HUES48 (cell line): ENCODE results near the gene GATA5.
"Not testable (repeated sequence)": the region's sequence is repeated elsewhere in the genome, so short reads cannot be mapped to it uniquely, and the experiment has no call there.

Experiments used
- H3K27ac ChIP-seq: one replicate; pipeline ENCODE4 v1.7.0; 2013; ENCODE audit warnings: low read depth, low read length, inconsistent platforms
- H3K27me3 ChIP-seq: 2 replicates; pipeline ENCODE4 v1.6.1; 2013; ENCODE audit warnings: mild to moderate bottlenecking, low read length; ENCODE audit not compliant: control insufficient read depth, insufficient read depth
- H3K36me3 ChIP-seq: 2 replicates; pipeline ENCODE4 v1.6.1; 2013; ENCODE audit warnings: low read length; ENCODE audit not compliant: control insufficient read depth, insufficient read depth
- H3K4me1 ChIP-seq: 2 replicates; pipeline ENCODE4 v1.6.1; 2013; ENCODE audit warnings: mild to moderate bottlenecking, low read length; ENCODE audit not compliant: control insufficient read depth, insufficient read depth
- H3K4me3 ChIP-seq: 2 replicates; pipeline ENCODE4 v1.5.1; 2013; ENCODE audit warnings: mild to moderate bottlenecking, low read depth, low read length
- H3K9ac ChIP-seq: 2 replicates; pipeline ENCODE4 v1.6.1; 2013; ENCODE audit warnings: mild to moderate bottlenecking, low read depth, low read length, moderate library complexity
- H3K9me3 ChIP-seq: 2 replicates; pipeline ENCODE4 v1.6.1; 2013; ENCODE audit warnings: low read length; ENCODE audit not compliant: control insufficient read depth, insufficient read depth

GATA5 gene

DNA sequence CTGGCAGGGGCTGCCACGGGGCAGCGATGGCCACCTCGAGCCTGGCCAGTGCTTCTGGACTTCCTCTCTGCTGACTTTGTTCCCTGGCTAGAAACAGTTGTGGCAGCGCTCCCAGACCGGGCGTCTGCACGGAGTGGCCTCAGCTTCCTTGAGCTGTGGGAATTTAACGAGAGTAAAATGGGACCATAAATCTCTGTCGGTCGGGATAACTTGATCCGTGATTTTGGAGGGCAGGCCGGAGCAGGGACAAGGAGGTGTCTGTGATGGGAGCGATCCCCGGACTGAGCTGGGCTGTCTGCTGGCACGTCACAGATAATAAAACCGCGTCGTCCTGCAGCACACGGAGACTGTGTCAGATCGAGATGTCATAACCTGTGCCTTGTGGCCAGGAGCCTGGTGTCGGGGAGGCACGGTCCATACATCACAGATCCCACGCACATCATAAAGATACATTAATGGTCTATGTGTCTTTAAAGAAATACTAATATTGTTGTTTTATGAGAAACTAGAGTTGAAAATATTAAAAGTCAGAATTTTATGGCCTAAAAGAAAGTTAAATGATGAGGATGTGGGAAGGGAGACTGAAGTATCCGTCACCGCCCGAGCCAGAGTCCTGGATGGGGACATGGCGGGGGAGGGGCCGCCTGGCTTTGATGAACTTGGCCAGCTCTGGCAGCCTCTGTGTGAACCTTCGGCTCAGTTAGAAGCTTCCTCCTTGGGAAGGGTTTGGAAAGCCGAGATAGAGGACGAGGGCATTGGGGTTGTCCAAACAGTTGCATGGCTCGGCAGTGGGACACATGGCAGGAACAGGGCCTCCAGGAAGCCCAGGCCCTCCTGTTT, 41.9 kb downstream of the GATA5 start:
- H3K27me3 ChIP-seq, result no peaks in the 10 kb centered on the region
- no peak overlapping the region for H3K27ac ChIP-seq
- peaks cover 8% of the 10 kb centered on the region for H3K4me1 ChIP-seq
- no peak overlapping the region for H3K4me3 ChIP-seq
- H3K36me3 ChIP-seq, result no peaks in the 10 kb centered on the region
- no peaks in the 10 kb centered on the region for H3K9me3 ChIP-seq
- no peak overlapping the region for H3K9ac ChIP-seq

DNA sequence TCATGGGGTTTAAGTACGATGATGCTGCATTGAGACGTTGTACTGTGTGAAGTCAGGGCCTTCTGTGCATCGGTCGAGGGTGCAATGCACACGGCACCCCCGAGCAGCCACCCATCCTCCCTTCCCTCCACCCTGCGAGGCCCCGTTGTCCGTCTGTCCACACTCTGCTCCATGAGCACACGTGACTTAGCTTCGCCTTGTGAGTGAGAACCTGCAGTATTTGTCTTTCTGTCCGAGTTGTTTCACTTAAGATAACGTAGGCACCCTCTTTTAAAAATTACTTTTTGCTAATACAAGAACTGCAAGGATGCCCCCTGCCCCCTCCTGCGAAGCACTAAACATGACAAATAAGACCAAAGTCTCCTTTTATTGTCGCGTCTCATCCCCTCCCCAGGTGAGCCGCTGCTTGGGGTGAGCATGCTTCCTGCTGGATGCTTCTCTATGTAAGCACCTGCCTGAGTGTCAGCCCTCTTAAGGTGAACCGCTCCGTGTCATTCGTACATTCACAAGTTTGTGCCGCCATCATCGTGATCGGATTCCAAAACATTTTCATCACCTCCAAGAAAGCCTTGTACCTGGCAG, 44.8 kb downstream of the GATA5 start:
- Histone ChIP-seq H3K27me3 (no peaks in the 10 kb centered on the region), H3K9ac (no peak overlapping the region), H3K36me3 (no peaks in the 10 kb centered on the region), H3K9me3 (no peaks in the 10 kb centered on the region), H3K27ac (no peak overlapping the region), H3K4me1 (peaks cover 23% of the 10 kb centered on the region), H3K4me3 (no peak overlapping the region)

DNA sequence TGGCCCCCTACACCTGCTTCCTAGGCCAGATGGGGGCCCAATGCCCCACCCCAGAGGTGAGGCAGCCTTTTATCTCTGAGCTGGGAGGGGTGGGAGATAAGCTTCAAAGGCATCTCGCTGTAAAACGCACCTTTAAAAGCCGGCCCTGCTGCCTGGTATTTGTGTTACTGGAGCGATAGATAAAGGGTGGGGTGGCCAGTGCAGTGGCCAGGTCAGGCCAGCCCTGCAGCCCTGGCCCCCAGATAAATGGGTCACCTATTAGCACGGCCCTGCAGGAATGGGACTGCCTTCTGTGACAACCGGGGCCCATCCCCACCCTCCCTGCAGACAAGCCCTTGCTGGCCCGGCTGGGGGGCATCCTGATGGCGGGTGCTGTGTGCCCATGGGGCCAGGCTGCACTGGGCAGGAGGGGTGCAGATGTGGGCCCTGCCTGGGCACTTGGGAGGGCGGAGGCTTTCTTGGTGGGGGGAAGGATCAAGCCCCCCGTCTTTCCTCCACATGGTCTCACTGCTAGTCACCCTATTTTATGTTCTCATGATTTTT, 45.4 kb downstream of the GATA5 start:
- Histone ChIP-seq H3K4me3 (no peak overlapping the region), H3K27me3 (no peaks in the 10 kb centered on the region), H3K36me3 (no peaks in the 10 kb centered on the region), H3K4me1 (peaks cover 23% of the 10 kb centered on the region), H3K9me3 (no peaks in the 10 kb centered on the region), H3K9ac (no peak overlapping the region), H3K27ac (no peak overlapping the region)

DNA sequence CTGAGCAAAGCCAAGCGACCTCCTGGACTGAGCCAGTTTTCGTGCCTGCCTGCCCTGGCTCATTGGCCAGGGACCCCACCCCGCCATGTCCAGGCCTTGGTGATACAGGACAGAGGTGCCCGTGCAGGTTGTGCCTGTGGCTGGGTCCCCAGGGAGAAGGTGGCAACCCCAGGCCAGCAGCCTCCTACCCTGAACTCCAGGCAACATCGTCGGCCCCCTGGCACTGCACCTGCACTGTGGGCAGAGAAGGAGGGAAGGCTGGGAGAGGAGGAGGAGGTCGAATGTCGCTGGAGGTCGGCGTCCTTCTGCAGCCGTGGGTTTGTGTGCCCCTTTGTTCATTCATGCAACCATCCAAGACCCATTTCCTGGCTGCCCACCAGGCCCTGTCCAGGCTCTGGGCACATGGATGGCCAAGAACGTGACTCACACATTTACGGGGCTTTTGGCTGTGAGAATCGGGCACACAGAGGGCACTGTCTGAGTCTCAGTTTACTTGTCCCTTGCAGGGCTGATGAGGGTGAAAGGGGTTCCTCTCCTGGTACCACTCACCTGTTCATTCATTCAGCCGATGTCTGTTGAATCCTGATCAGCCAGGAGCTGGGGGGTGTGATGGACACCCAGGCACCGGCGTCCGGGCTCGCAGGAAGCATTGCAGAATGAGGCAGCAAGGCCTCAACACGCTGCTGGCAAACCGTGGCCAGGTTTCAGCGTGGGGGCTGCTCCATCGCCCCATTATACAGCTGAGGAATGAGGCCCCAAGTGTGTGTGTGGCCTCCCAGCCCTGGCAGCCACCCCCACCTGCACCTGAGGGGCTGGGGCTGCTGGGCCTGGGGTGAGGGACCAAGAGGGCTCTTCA, 46.1 kb downstream of the GATA5 start:
- Histone ChIP-seq H3K27ac (no peak overlapping the region), H3K9ac (no peak overlapping the region), H3K4me1 (peaks cover 23% of the 10 kb centered on the region), H3K36me3 (no peaks in the 10 kb centered on the region), H3K27me3 (no peaks in the 10 kb centered on the region), H3K9me3 (no peaks in the 10 kb centered on the region), H3K4me3 (no peak overlapping the region)

DNA sequence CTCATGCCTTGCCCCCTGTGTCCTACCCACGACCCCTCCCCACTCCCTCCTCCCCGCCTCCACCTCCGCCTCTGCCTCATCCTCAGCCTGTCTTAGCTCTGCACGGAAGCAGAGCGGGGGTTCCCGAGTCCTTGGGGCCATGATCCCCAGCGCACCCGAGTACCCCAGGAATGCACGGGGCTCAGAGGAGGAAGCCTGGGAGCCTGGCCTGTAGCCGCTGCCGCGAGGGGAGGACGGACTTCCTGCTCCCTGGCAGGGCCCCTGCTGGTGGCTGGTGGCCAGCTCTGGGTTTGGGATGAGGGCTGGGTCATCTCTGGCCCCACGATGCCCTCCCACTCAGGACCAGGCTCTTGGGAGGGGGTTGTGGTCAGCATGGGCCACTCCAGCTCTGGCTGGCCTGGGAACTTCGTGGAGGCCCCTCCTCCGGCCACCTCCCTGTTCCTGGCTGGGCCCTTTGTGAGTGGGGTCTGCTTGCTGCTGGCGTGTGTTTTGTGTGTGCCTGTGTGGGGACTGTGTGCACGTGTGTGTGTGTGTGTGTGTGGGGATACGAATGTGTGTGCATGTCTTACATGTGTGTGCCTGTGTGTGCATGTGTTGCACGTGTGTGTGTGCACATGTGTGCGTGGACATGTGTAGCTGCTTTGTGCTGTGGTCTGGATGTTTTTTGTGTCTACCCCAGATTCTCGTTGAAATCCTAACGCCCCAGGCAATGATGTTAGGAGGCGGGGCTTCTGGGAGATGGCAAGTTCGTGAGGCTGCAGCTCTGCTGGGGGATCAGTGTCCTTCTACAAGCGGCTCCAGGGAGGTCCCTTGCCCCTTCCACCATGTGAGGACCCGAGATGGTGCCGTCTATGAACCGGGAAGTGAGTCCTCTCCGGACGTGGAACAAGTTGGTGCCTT, 47.1 kb downstream of the GATA5 start:
- Histone ChIP-seq H3K4me1 (peaks cover 26% of the 10 kb centered on the region), H3K27me3 (no peaks in the 10 kb centered on the region), H3K9me3 (no peaks in the 10 kb centered on the region), H3K36me3 (no peaks in the 10 kb centered on the region), H3K27ac (no peak overlapping the region), H3K4me3 (no peak overlapping the region), H3K9ac (no peak overlapping the region)

DNA sequence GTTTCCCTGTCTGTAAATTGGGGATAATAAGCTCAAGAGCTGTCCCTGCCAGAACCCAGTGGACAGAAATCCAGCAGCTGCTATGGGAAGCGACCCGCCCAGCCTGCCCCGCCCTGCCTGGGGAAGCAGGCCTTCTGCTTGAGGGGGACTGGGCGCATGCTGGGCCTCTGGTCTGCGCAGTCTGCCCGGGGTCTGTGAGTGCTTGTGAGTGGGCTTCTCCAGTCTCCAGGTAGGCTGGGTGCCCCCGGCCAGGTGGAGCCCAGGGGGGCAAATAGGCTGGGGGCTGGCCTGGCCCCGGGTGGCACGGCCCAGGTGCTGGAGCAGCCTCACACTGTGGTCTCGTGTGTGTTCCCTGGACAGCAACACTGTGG, 47.8 kb downstream of the GATA5 start:
- Histone ChIP-seq H3K4me3 (no peak overlapping the region), H3K9me3 (no peaks in the 10 kb centered on the region), H3K9ac (no peak overlapping the region), H3K4me1 (peaks cover 26% of the 10 kb centered on the region), H3K27me3 (no peaks in the 10 kb centered on the region), H3K27ac (peak overlapping the region; percentile 35), H3K36me3 (no peaks in the 10 kb centered on the region)

DNA sequence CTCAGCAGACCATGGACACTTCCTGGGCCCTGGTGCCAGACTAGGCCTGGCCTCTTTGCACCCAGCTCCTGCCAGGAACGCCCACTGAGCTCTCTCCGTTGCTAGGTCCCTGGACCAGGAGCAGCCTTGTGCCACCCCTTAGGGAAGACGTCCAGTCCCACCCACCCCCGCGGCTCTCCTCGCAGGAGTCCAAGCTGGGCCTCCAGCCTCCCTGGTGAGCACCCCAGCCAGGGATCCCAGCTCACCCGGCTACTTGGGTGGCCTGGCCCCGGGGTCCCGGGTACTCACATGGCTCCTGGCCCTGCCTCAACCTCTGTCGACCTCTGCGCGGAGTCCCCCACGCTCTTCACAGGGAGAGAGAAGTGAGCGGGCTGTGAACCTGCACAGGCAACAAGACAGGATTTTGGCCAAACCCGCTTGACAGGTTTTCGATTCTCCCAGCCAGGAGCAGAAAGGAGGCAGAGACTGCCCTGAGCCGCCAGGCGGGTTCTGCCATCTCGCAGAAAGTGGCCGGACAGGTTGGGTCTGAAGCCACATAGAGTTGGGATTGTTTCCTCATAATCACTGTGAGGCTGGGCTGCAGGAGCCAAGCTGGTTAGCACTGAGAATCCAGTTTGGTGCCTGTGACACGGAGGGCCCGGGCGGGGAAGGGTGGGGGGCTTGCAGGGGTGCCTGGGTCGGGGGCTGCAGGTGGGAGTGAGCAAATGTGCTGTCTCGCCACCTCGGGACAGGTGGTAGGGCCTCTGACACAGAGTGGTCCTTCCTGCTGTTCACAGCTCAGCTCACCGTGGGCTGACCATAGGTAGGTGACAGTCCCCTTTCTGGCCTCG, 48.4 kb downstream of the GATA5 start, which contains the start of gene RBBP8NL:
Gene RBBP8NL (minus strand): TSS at position 368 of the 830 bp plus-strand sequence. CDS start 7,892 bp downstream, outside the sequence.
- Histone ChIP-seq H3K27me3 (no peaks in the 10 kb centered on the region), H3K36me3 (no peaks in the 10 kb centered on the region), H3K9me3 (no peaks in the 10 kb centered on the region), H3K4me1 (peaks cover 26% of the 10 kb centered on the region), H3K4me3 (peak within 1 kb of the TSS; percentile 3; the same call in 1 of the 2 replicates), H3K27ac (peak within 1 kb of the TSS; percentile 73), H3K9ac (0 out of 2 replicates have a peak within 1 kb of the TSS, but pooled peaks have one; percentile 5)

DNA sequence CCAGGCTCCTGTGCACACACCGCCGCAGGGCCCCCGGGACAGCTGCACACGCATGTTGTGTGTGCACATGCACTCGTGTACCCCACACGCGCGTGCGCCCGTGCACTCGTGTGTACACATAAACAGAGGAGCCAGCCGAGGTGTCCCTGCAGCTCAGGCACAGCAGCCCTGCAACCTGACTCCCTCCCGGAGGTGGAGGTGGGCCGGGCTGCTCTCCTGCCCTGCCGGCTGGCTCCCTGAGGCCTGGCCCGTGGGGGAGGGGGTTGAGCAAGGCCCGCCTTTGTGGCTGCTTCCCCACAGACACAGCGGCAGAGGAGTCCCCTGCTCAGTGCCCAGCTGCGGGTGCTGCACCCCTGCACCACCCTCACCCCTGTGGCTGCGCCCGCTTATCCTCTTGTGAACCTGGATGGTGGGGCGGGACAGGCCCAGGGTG, 49.1 kb downstream of the GATA5 start:
- Histone ChIP-seq H3K27ac (peak overlapping the region; percentile 73), H3K4me3 (peak overlapping the region; percentile 3; the same call in 1 of the 2 replicates)

DNA sequence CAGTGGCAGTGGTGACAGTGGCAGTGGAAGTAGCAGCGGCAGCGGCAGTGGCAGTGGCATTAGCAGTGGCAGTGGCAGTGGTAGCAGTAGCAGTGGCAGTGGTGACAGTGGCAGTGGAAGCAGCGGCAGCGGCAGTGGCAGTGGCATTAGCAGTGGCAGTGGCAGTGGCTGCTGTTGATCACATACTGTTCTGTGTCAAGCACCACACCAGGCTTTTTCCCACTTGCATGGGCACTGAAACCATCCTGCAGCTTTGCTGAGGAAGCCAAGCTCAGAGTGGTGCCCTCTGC, 49.8 kb downstream of the GATA5 start:
- peaks cover 21% of the 10 kb centered on the region for H3K4me1 ChIP-seq
- H3K27me3 ChIP-seq, H3K27ac ChIP-seq: not testable (repeated sequence)

More for the DNA sequence above, 49.1 kb downstream of the GATA5 start:
- H3K36me3 ChIP-seq, result no peaks in the 10 kb centered on the region
- H3K4me1 ChIP-seq, result peaks cover 26% of the 10 kb centered on the region
- no peaks in the 10 kb centered on the region for H3K9me3 ChIP-seq
- 0 out of 2 replicates have a peak overlapping the region, but pooled peaks have one; percentile 5 for H3K9ac ChIP-seq
- no peaks in the 10 kb centered on the region for H3K27me3 ChIP-seq

More for the DNA sequence above, 49.8 kb downstream of the GATA5 start:
- H3K4me3 ChIP-seq, H3K36me3 ChIP-seq, H3K9me3 ChIP-seq, H3K9ac ChIP-seq: not testable (repeated sequence)
